NB4 (cell line): ENCODE measurements around the gene YPEL2.

ENCODE experiments used
- DNase-seq: peaks from one replicate; pipeline ENCODE4 v3.0.0; 2010; ENCODE audit warnings: low read depth
- H3K4me3 ChIP-seq: one replicate; pipeline ENCODE4 v1.5.1; 2011; ENCODE audit warnings: mild to moderate bottlenecking, low read depth, low read length, moderate library complexity
- MYC ChIP-seq: IDR thresholded peaks from 2 replicates; pipeline ENCODE4 v1.6.1; 2011; ENCODE audit warnings: low read depth, low read length
- POLR2A ChIP-seq: IDR thresholded peaks from 2 replicates; pipeline ENCODE4 v1.6.1; 2011; ENCODE audit warnings: mild to moderate bottlenecking; ENCODE audit not compliant: insufficient read length; ENCODE audit errors: extremely low read depth
- TF ChIP-seq, protein P1 (sequence below): IDR thresholded peaks from one replicate; pipeline ENCODE4 v1.5.1; 2012; ENCODE audit warnings: low read depth, low read length
- TF ChIP-seq, protein P2 (sequence below): IDR thresholded peaks from 2 replicates; pipeline ENCODE4 v1.6.1; 2011; ENCODE audit warnings: low read depth, low read length

Gene YPEL2

GRCh38 chr17:59436900-59437299 lies 105.4 kb downstream of the YPEL2 start:
- no peak for DNase-seq
- TF ChIP-seq, protein P1, sequence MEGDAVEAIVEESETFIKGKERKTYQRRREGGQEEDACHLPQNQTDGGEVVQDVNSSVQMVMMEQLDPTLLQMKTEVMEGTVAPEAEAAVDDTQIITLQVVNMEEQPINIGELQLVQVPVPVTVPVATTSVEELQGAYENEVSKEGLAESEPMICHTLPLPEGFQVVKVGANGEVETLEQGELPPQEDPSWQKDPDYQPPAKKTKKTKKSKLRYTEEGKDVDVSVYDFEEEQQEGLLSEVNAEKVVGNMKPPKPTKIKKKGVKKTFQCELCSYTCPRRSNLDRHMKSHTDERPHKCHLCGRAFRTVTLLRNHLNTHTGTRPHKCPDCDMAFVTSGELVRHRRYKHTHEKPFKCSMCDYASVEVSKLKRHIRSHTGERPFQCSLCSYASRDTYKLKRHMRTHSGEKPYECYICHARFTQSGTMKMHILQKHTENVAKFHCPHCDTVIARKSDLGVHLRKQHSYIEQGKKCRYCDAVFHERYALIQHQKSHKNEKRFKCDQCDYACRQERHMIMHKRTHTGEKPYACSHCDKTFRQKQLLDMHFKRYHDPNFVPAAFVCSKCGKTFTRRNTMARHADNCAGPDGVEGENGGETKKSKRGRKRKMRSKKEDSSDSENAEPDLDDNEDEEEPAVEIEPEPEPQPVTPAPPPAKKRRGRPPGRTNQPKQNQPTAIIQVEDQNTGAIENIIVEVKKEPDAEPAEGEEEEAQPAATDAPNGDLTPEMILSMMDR: no peak
- TF ChIP-seq, protein P2, sequence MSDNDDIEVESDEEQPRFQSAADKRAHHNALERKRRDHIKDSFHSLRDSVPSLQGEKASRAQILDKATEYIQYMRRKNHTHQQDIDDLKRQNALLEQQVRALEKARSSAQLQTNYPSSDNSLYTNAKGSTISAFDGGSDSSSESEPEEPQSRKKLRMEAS: no peak
- TF ChIP-seq MYC: no peak
- TF ChIP-seq POLR2A: no peak
- no peak overlapping the region for H3K4me3 ChIP-seq

DNA sequence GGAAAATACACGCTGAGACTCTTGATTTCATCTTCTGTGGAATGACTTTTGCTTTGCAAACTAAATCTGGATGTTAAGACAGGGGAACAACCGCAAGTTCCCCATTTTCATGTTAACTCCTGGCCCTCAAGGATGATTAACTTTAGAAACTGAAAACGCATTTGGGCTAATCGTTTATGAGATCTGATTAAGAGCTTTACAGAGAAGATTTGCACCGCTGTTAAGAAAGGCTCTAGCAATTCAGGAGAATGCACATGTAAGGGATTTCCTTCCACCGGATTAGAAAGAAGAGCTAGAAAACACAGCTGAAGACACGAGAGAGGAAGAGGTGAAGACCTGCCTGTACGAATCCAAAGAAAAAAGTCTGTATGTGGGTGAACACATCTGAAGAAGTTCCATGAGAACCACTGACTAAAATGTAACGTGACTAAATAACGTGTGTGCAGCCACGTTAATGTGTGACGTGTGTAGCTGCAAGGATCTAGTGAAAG lies 106.4 kb downstream of the YPEL2 start:
- H3K4me3 ChIP-seq: no peak overlapping the region
- peak; percentile 56; the same call in 1 of the 2 replicates for TF ChIP-seq MYC
- TF ChIP-seq, protein P2: no peak
- DNase-seq: peak; percentile 76

GRCh38 chr17:59439262-59439661 lies 107.8 kb downstream of the YPEL2 start:
- H3K4me3 ChIP-seq: no peak overlapping the region
- TF ChIP-seq, protein P1: no peak
- DNase-seq: no peak

- no peak overlapping the region for H3K4me3 ChIP-seq
- no peak for TF ChIP-seq MYC
- TF ChIP-seq, protein P1: no peak
- no peak for DNase-seq
Observed at GRCh38 chr17:59439741-59440211, 108.3 kb downstream of the YPEL2 start.

GRCh38 chr17:59440757-59441463 lies 109.5 kb downstream of the YPEL2 start:
- TF ChIP-seq, protein P1: peak; percentile 79
- no peak for TF ChIP-seq POLR2A
- TF ChIP-seq, protein P2: 0 out of 2 replicates have a peak, but pooled peaks have one; percentile 4
- no peak for TF ChIP-seq MYC
- H3K4me3 ChIP-seq: no peak overlapping the region
- DNase-seq: peak; percentile 88

- no peak overlapping the region for H3K4me3 ChIP-seq
- TF ChIP-seq, protein P2: no peak
- TF ChIP-seq, protein P1: no peak
- TF ChIP-seq MYC: no peak
- TF ChIP-seq POLR2A: no peak
- no peak for DNase-seq
Observed at GRCh38 chr17:59441464-59442096, 110.1 kb downstream of the YPEL2 start.
